ENCODE measurements around the gene OR4K1. TPM values are rescaled to one million over a fixed set of nuclear protein-coding genes. Genes with fewer than 3 reads are reported as not detected.
"Not testable (repeated sequence)": the region's sequence is repeated elsewhere in the genome, so short reads cannot be mapped to it uniquely, and the experiment has no call there.

OR4K1 gene
- total RNA-seq, 1 donor from 2014 or later = not detected

DNA sequence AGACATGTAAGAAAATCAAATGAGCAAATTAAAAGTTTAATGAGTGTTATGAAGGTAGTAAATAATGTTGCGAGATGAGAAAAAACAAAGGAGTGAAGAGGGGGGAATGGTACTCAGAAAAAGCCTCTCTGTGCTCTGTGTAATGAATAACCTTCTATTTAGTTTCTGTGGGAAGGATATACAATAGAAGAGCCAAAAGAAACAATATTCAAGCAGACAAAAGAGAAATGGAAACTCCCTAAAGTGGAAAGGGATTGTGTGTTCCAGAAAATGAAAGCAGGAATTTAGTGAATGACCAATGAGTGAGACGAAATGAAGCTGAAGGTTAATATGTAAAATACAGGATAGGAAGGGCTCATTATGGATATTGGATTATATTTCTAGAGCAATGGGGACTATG, 18.5 kb downstream of the OR4K1 start:
- Histone ChIP-seq H3K4me1 (no peaks in the 10 kb centered on the region), H3K9me3 (ENCODE audit: low read depth) (peaks cover 88% of the 10 kb centered on the region), H3K36me3 (peaks cover 4% of the 10 kb centered on the region), H3K27me3 (no peaks in the 10 kb centered on the region), H3K79me2 (ENCODE audit: low read depth) (no peaks in the 10 kb centered on the region), H3K4me3 (no peak overlapping the region), H3F3A (ENCODE audit: low read depth) (no peaks in the 10 kb centered on the region), H4K20me1 (ENCODE audit: low read depth) (no peaks in the 10 kb centered on the region), H3K9ac (no peak overlapping the region), H3K27ac (no peak overlapping the region), H3K4me2 (no peak overlapping the region), H2AFZ (replicated peaks) (no peak overlapping the region)
- TF ChIP-seq, protein P1, sequence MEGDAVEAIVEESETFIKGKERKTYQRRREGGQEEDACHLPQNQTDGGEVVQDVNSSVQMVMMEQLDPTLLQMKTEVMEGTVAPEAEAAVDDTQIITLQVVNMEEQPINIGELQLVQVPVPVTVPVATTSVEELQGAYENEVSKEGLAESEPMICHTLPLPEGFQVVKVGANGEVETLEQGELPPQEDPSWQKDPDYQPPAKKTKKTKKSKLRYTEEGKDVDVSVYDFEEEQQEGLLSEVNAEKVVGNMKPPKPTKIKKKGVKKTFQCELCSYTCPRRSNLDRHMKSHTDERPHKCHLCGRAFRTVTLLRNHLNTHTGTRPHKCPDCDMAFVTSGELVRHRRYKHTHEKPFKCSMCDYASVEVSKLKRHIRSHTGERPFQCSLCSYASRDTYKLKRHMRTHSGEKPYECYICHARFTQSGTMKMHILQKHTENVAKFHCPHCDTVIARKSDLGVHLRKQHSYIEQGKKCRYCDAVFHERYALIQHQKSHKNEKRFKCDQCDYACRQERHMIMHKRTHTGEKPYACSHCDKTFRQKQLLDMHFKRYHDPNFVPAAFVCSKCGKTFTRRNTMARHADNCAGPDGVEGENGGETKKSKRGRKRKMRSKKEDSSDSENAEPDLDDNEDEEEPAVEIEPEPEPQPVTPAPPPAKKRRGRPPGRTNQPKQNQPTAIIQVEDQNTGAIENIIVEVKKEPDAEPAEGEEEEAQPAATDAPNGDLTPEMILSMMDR (IDR thresholded peaks at IDR 0.05) = no peak
- TF ChIP-seq EZH2phosphoT487 (IDR thresholded peaks at IDR 0.05) (no peak), EZH2 (IDR thresholded peaks at IDR 0.05) (no peak)
- no peak for DNase-seq (ENCODE audit: low spot score)
- H3K36me3 Mint-ChIP-seq = no peaks in the 10 kb centered on the region
- no peaks in the 10 kb centered on the region for H3K27me3 Mint-ChIP-seq (ENCODE audit: insufficient read depth, low read depth)
- H3K27ac Mint-ChIP-seq = no peak overlapping the region
- H3K4me3 Mint-ChIP-seq = no peak overlapping the region
- peaks cover 24% of the 10 kb centered on the region for H3K9me3 Mint-ChIP-seq
- no peaks in the 10 kb centered on the region for H3K4me1 Mint-ChIP-seq

GRCh38 chr14:19969735-19970134, 39.0 kb downstream of the OR4K1 start:
- H3K9me3 ChIP-seq (ENCODE audit: low read depth) = peaks cover 19% of the 10 kb centered on the region
- DNase-seq (ENCODE audit: low spot score); H3K4me3 ChIP-seq; H3K9ac ChIP-seq; H3K4me1 Mint-ChIP-seq; H3F3A ChIP-seq (ENCODE audit: low read depth); H4K20me1 ChIP-seq (ENCODE audit: low read depth); H3K27me3 ChIP-seq; H3K79me2 ChIP-seq (ENCODE audit: low read depth); H3K27me3 Mint-ChIP-seq (ENCODE audit: insufficient read depth, low read depth); H3K27ac ChIP-seq; H3K36me3 Mint-ChIP-seq; H2AFZ ChIP-seq (replicated peaks); H3K4me3 Mint-ChIP-seq; H3K4me1 ChIP-seq; H3K36me3 ChIP-seq; H3K4me2 ChIP-seq; H3K27ac Mint-ChIP-seq: not testable (repeated sequence)
- H3K9me3 Mint-ChIP-seq = peaks cover 19% of the 10 kb centered on the region

- H3K4me1 ChIP-seq = no peaks in the 10 kb centered on the region
- Mint-ChIP-seq H3K27me3 (ENCODE audit: insufficient read depth, low read depth) (no peaks in the 10 kb centered on the region), H3K36me3 (no peaks in the 10 kb centered on the region), H3K27ac (no peak overlapping the region), H3K9me3 (peaks cover 12% of the 10 kb centered on the region), H3K4me1 (no peaks in the 10 kb centered on the region), H3K4me3 (no peak overlapping the region)
- no peaks in the 10 kb centered on the region for H3K27me3 ChIP-seq
- no peak overlapping the region for H3K4me2 ChIP-seq
- TF ChIP-seq EZH2 (IDR thresholded peaks at IDR 0.05) (no peak), EZH2phosphoT487 (IDR thresholded peaks at IDR 0.05) (no peak)
- H3K79me2 ChIP-seq (ENCODE audit: low read depth) = no peaks in the 10 kb centered on the region
- no peaks in the 10 kb centered on the region for H3F3A ChIP-seq (ENCODE audit: low read depth)
- no peak overlapping the region for H2AFZ ChIP-seq (replicated peaks)
- no peaks in the 10 kb centered on the region for H3K36me3 ChIP-seq
- no peak overlapping the region for H3K4me3 ChIP-seq
- H3K9me3 ChIP-seq (ENCODE audit: low read depth) = peaks cover 5% of the 10 kb centered on the region
- DNase-seq (ENCODE audit: low spot score) = no peak
- no peaks in the 10 kb centered on the region for H4K20me1 ChIP-seq (ENCODE audit: low read depth)
- H3K9ac ChIP-seq = no peak overlapping the region
- no peak overlapping the region for H3K27ac ChIP-seq
Measured at GRCh38 chr14:19974844-19975243, 44.1 kb downstream of the OR4K1 start.

DNA sequence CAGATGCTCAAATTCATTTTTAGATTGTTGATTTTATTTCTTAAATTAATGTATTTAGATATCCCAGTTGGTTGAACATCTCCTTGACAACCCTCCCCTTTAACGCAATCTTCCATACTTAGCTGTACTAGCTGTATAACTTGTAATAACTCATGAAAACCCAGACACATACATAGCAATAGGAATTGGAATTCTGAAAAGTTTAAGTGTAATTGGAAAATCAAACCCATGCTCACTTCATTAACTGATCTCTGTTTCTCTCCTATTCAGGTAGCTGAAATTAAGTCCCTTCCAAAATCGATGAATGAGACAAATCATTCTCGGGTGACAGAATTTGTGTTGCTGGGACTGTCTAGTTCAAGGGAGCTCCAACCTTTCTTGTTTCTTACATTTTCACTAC, 44.6 kb downstream of the OR4K1 start, which contains the start of gene OR4K15:
Gene OR4K15, plus strand, starts transcription at position 301 of the 400 bp plus-strand sequence. Its CDS starts 0 bp downstream, at position 301.
- peaks cover 15% of the 10 kb centered on the region for H3K9me3 Mint-ChIP-seq
- TF ChIP-seq EZH2phosphoT487 (IDR thresholded peaks at IDR 0.05) (no peak), EZH2 (IDR thresholded peaks at IDR 0.05) (no peak)
- TF ChIP-seq, protein P1 (IDR thresholded peaks at IDR 0.05) = no peak
- H3K27ac ChIP-seq = no peak within 1 kb of the TSS
- peaks cover 5% of the 10 kb centered on the region for H3K9me3 ChIP-seq (ENCODE audit: low read depth)
- no peaks in the 10 kb centered on the region for H3K27me3 ChIP-seq
- no peaks in the 10 kb centered on the region for H3K4me1 Mint-ChIP-seq
- no peak within 1 kb of the TSS for H3K4me3 ChIP-seq
- no peak within 1 kb of the TSS for H3K4me3 Mint-ChIP-seq
- no peaks in the 10 kb centered on the region for H3K4me1 ChIP-seq
- H3K36me3 ChIP-seq = no peaks in the 10 kb centered on the region
- no peak within 1 kb of the TSS for H3K9ac ChIP-seq
- no peak within 1 kb of the TSS for H3K27ac Mint-ChIP-seq
- no peaks in the 10 kb centered on the region for H4K20me1 ChIP-seq (ENCODE audit: low read depth)
- H3F3A ChIP-seq (ENCODE audit: low read depth) = no peaks in the 10 kb centered on the region
- H3K27me3 Mint-ChIP-seq (ENCODE audit: insufficient read depth, low read depth) = peaks cover 1% of the 10 kb centered on the region
- no peaks in the 10 kb centered on the region for H3K79me2 ChIP-seq (ENCODE audit: low read depth)
- no peaks in the 10 kb centered on the region for H3K36me3 Mint-ChIP-seq
- H2AFZ ChIP-seq (replicated peaks) = no peak within 1 kb of the TSS
- no peak for DNase-seq (ENCODE audit: low spot score)
- no peak within 1 kb of the TSS for H3K4me2 ChIP-seq

Other genes starting within 250 kb of the OR4K1 start
- not detected in 2 replicates for gene OR11H2, start 217.0 kb upstream of the OR4K1 start, total RNA-seq (ENCODE audit: low replicate concordance)
- gene OR4Q3, start 187.3 kb upstream of the OR4K1 start, total RNA-seq (ENCODE audit: low replicate concordance) = not detected in 2 replicates
- gene OR4M1, start 157.4 kb upstream of the OR4K1 start, total RNA-seq (ENCODE audit: low replicate concordance) = not detected in 2 replicates
- not detected in 2 replicates for gene OR4N2, start 127.1 kb upstream of the OR4K1 start, total RNA-seq (ENCODE audit: low replicate concordance)
- gene OR4K2, start 55.8 kb upstream of the OR4K1 start, total RNA-seq (ENCODE audit: low replicate concordance) = not detected in 2 replicates
- gene OR4K5, start 10.3 kb upstream of the OR4K1 start, total RNA-seq (ENCODE audit: low replicate concordance) = not detected in 2 replicates
- not detected in 2 replicates for gene OR4K15, start 44.7 kb downstream of the OR4K1 start, total RNA-seq (ENCODE audit: low replicate concordance)
- gene OR4Q2, start 71.2 kb downstream of the OR4K1 start, total RNA-seq (ENCODE audit: low replicate concordance) = not detected in 2 replicates
- not detected in 2 replicates for gene OR4K14, start 88.4 kb downstream of the OR4K1 start, total RNA-seq (ENCODE audit: low replicate concordance)
- gene OR4K13, start 105.1 kb downstream of the OR4K1 start, total RNA-seq (ENCODE audit: low replicate concordance) = not detected in 2 replicates
- not detected in 2 replicates for gene OR4L1, start 129.1 kb downstream of the OR4K1 start, total RNA-seq (ENCODE audit: low replicate concordance)
- not detected in 2 replicates for gene OR4K17, start 179.8 kb downstream of the OR4K1 start, total RNA-seq (ENCODE audit: low replicate concordance)
- gene OR4N5, start 207.9 kb downstream of the OR4K1 start, total RNA-seq (ENCODE audit: low replicate concordance) = not detected in 2 replicates